Esophagus squamous epithelium (tissue), 5 donors: ENCODE results near the gene HSPA12A. TPM values are rescaled to one million over a fixed set of nuclear protein-coding genes. Genes with fewer than 3 reads are reported as not detected.

ENCODE experiments used
- DNase-seq: peaks from one replicate; lab custom pipeline; 2025; lab: John Stamatoyannopoulos, UW
- H3K27ac ChIP-seq, 4 donors: fragments of 200-600 bp; sonication (generic); one replicate each; pipeline ENCODE4 v1.5.1; 2016 to 2019; ENCODE audit warnings: mild to moderate bottlenecking in 1 of 4
- H3K27me3 ChIP-seq, 4 donors: fragments of 200-600 bp; sonication (generic); 1 replicate in 3 of 4; 2 replicates in 1 of 4; pipeline versions ENCODE4 v1.5.1 to v1.6.0; 2017 to 2021; ENCODE audit warnings: antibody characterized with exemption in 1 of 4
- H3K36me3 ChIP-seq, 3 donors: fragments of 200-600 bp; sonication (generic); one replicate each; pipeline ENCODE4 v1.5.1; 2016 to 2019
- H3K4me1 ChIP-seq, 3 donors: fragments of 200-600 bp; sonication (generic); one replicate each; pipeline ENCODE4 v1.5.1; 2017 to 2019
- H3K4me3 ChIP-seq, 4 donors: fragments of 200-600 bp; sonication (generic); 1 replicate in 3 of 4; 2 replicates in 1 of 4; pipeline ENCODE4 v1.5.1; 2016 to 2019; ENCODE audit warnings: mild to moderate bottlenecking in 2 of 4, moderate library complexity in 1 of 4
- H3K9me3 ChIP-seq, 3 donors: fragments of 200-600 bp; sonication (generic); one replicate each; pipeline ENCODE4 v1.5.1; 2016 to 2019
- CTCF ChIP-seq, 6 experiments: fragments of 450-650 bp in 4 of 6; fragments of 200-600 bp in 2 of 6; sonication (generic) in 2 of 6; IDR thresholded peaks; one replicate each; pipeline ENCODE4 v1.5.1; 2016 to 2019; ENCODE audit warnings: antibody characterized with exemption in 6 of 6, mild to moderate bottlenecking in 4 of 6, moderate library complexity in 4 of 6
- POLR2A ChIP-seq, 4 donors: fragments of 450-650 bp; IDR thresholded peaks; one replicate each; pipeline ENCODE4 v1.6.1; 2017; ENCODE audit warnings: antibody characterized with exemption in 4 of 4, mild to moderate bottlenecking in 4 of 4, moderate library complexity in 3 of 4
- WGBS, 2 donors: methylation state at CpG; one replicate each; pipeline ENCODE4 v1.1.5; 2018; 5-methylcytosine and 5-hydroxymethylcytosine counted together
- intact Hi-C: fragments of 100-400 bp; cut with DNase I; formaldehyde crosslinking; loops from one replicate; pipeline ENCODE4 v1.15.0; 2022
- total RNA-seq, 4 donors: library from RNA; depleted of rRNA; stranded (reverse); fragments of >200 nt; gene quantifications; one replicate each; pipeline ENCODE4 v1.1.0, GENCODE V29; 2016
- donor health status: DM: yes; HTN: yes; CAD: no.

The HSPA12A gene
- total RNA-seq, 4 donors from 2014 or later = 1.9 to 5.9 (median 2.3) TPM

GRCh38 chr10:116722736-116723427, 19.5 kb downstream of the HSPA12A start:
- Histone ChIP-seq H3K4me3 (no peak overlapping the region), H3K27ac (no peak overlapping the region), H3K4me1 (peaks cover 0 to 6% (median 0%) of the 10 kb centered on the region in 3 donors), H3K27me3 (no peaks in the 10 kb centered on the region), H3K36me3 (no peaks in the 10 kb centered on the region), H3K9me3 (no peaks in the 10 kb centered on the region)
- no peak for TF ChIP-seq POLR2A (IDR thresholded peaks at IDR 0.05)
- TF ChIP-seq CTCF (IDR thresholded peaks at IDR 0.05) = no peak
- WGBS, 2 donors = 84 to 87% methylated on average over 3 to 5 of the region's 6 CpGs
- no peak for DNase-seq
- intact Hi-C loops = no loop called here

GRCh38 chr10:116721547-116722392, 20.6 kb downstream of the HSPA12A start:
- H3K9me3 ChIP-seq = no peaks in the 10 kb centered on the region
- H3K4me3 ChIP-seq = no peak overlapping the region
- H3K27me3 ChIP-seq = no peaks in the 10 kb centered on the region
- no peak for TF ChIP-seq POLR2A (IDR thresholded peaks at IDR 0.05)
- no peak for TF ChIP-seq CTCF (IDR thresholded peaks at IDR 0.05)
- WGBS, 2 donors = 60 to 61% methylated on average over 7 to 12 of the region's 20 CpGs
- intact Hi-C loops = no loop called here
- peaks cover 0 to 6% (median 0%) of the 10 kb centered on the region in 3 donors for H3K4me1 ChIP-seq
- no peak overlapping the region for H3K27ac ChIP-seq
- DNase-seq = no peak
- no peaks in the 10 kb centered on the region for H3K36me3 ChIP-seq

- Histone ChIP-seq H3K9me3 (no peaks in the 10 kb centered on the region), H3K27ac (no peak overlapping the region), H3K4me1 (peaks cover 0 to 11% (median 0%) of the 10 kb centered on the region in 3 donors), H3K27me3 (no peaks in the 10 kb centered on the region), H3K4me3 (no peak overlapping the region), H3K36me3 (no peaks in the 10 kb centered on the region)
- TF ChIP-seq CTCF (IDR thresholded peaks at IDR 0.05) (no peak), POLR2A (IDR thresholded peaks at IDR 0.05) (no peak)
- 57 to 73% methylated on average over 6 to 7 of the region's 7 CpGs for WGBS, 2 donors
- intact Hi-C loops = no loop called here
- no peak for DNase-seq
Observed at GRCh38 chr10:116720668-116721546, 21.5 kb downstream of the HSPA12A start.

GRCh38 chr10:116720241-116720643, 22.1 kb downstream of the HSPA12A start:
- intact Hi-C loops = no loop called here
- Histone ChIP-seq H3K9me3 (no peaks in the 10 kb centered on the region), H3K36me3 (no peaks in the 10 kb centered on the region), H3K27me3 (no peaks in the 10 kb centered on the region), H3K4me3 (no peak overlapping the region), H3K4me1 (peaks cover 0 to 11% (median 0%) of the 10 kb centered on the region in 3 donors), H3K27ac (no peak overlapping the region)
- 33% methylated on average over 1 of the region's 7 CpGs; no CpG with 5 or more reads in 1 of the 2 donors for WGBS, 2 donors
- no peak for TF ChIP-seq CTCF (IDR thresholded peaks at IDR 0.05)
- TF ChIP-seq POLR2A (IDR thresholded peaks at IDR 0.05) = no peak
- DNase-seq = no peak
